BE2C (cell line): ENCODE results near the gene SMIM31.

Experiments
- DNase-seq: peaks from one replicate; pipeline ENCODE4 v3.0.0-alpha.2; 2020
- H3K27me3 ChIP-seq: fragments of 250-450 bp; sonication (Bioruptor Pico); 2 replicates; pipeline ENCODE4 v1.5.1; 2020; ENCODE audit warnings: mild to moderate bottlenecking
- H3K36me3 ChIP-seq: fragments of 250-450 bp; sonication (Bioruptor Pico); 2 replicates; pipeline ENCODE4 v1.5.1; 2020; ENCODE audit warnings: mild to moderate bottlenecking
- H3K4me1 ChIP-seq: fragments of 250-450 bp; sonication (Bioruptor Pico); 2 replicates; pipeline ENCODE4 v1.5.1; 2020
- H3K4me3 ChIP-seq: 2 replicates; pipeline ENCODE4 v1.5.1; 2011; ENCODE audit warnings: low read depth, low read length
- H3K9me3 ChIP-seq: fragments of 250-450 bp; sonication (Bioruptor Pico); 2 replicates; pipeline ENCODE4 v1.5.1; 2020
- CTCF ChIP-seq: IDR thresholded peaks from 2 replicates; pipeline ENCODE4 v1.5.1; 2012; ENCODE audit warnings: mild to moderate bottlenecking, low read depth, low read length

The SMIM31 gene

DNA sequence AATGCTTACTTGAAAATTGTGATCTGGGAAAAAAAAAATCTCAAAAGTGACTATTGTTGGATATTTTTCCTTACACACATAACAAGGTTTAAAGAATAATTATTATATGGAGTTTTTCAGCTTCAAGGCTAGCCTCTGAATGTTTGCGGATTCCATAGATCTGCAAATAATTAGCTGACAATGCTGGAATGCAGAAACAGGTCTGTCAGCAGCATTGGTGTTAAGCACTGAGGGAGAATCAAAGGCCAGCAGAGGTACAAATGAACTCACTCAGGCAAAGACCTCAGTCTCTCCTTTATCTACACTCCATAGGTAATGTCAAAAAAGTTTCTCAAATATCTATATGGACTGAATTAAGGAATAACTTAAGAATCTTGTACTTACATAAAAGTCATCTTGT, 35.1 kb downstream of the SMIM31 start:
- H3K27me3 ChIP-seq = no peaks in the 10 kb centered on the region
- H3K9me3 ChIP-seq = no peaks in the 10 kb centered on the region
- no peak for TF ChIP-seq CTCF
- DNase-seq = no peak
- no peaks in the 10 kb centered on the region for H3K4me1 ChIP-seq
- H3K36me3 ChIP-seq = no peaks in the 10 kb centered on the region
- no peak overlapping the region for H3K4me3 ChIP-seq

- H3K4me3 ChIP-seq = no peak overlapping the region
- no peak for DNase-seq
- TF ChIP-seq CTCF = no peak
- H3K36me3 ChIP-seq = no peaks in the 10 kb centered on the region
- no peaks in the 10 kb centered on the region for H3K9me3 ChIP-seq
- H3K27me3 ChIP-seq = no peaks in the 10 kb centered on the region
- no peaks in the 10 kb centered on the region for H3K4me1 ChIP-seq
Observed at GRCh38 chr4:164790249-164790648, 36.3 kb downstream of the SMIM31 start.

- TF ChIP-seq CTCF = no peak
- Histone ChIP-seq H3K36me3 (no peaks in the 10 kb centered on the region), H3K27me3 (no peaks in the 10 kb centered on the region), H3K4me1 (no peaks in the 10 kb centered on the region), H3K4me3 (no peak overlapping the region), H3K9me3 (no peaks in the 10 kb centered on the region)
- DNase-seq = no peak
Observed at GRCh38 chr4:164799410-164799809, 45.5 kb downstream of the SMIM31 start.

GRCh38 chr4:164800786-164801185, 46.9 kb downstream of the SMIM31 start:
- H3K4me1 ChIP-seq = no peaks in the 10 kb centered on the region

DNA sequence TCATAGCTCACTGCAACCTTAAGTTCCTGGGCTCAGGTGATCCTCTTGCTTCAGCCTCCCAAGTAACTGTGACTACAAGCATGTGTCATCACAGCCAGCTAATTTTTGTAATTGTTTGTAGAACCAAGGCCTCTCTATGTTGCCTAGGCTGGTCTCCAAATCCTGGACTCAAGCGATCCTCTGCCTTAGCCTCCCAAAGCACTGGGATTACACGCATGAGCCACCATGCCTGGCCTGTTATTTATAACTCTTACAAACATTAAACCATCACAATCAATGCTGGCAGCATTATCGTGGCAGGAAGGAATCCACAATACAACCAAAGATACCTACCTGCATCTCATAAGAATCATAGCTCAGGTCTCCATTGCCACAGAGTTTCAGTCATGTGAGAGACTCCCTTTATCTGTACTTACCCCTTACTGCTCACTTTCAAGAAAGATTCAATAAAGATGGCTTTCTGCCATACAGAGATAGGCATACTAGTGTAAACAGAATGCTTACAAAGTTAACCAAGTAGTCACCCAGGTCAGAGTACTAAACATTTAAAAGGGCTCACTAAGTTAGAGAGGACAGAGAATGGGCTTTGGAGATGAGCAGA, 48.5 kb downstream of the SMIM31 start:
- Histone ChIP-seq H3K4me1 (no peaks in the 10 kb centered on the region), H3K9me3 (no peaks in the 10 kb centered on the region), H3K27me3 (no peaks in the 10 kb centered on the region), H3K36me3 (no peaks in the 10 kb centered on the region), H3K4me3 (no peak overlapping the region)
- DNase-seq = no peak
- TF ChIP-seq CTCF = no peak

More at GRCh38 chr4:164800786-164801185, 46.9 kb downstream of the SMIM31 start:
- no peaks in the 10 kb centered on the region for H3K27me3 ChIP-seq
- no peak for TF ChIP-seq CTCF
- no peak for DNase-seq
- no peaks in the 10 kb centered on the region for H3K36me3 ChIP-seq
- H3K4me3 ChIP-seq = no peak overlapping the region
- H3K9me3 ChIP-seq = no peaks in the 10 kb centered on the region

GRCh38 chr4:164803702-164804101, 49.8 kb downstream of the SMIM31 start:
- no peaks in the 10 kb centered on the region for H3K27me3 ChIP-seq
- no peaks in the 10 kb centered on the region for H3K36me3 ChIP-seq
- H3K9me3 ChIP-seq = no peaks in the 10 kb centered on the region
- H3K4me1 ChIP-seq = no peaks in the 10 kb centered on the region
- no peak for DNase-seq
- H3K4me3 ChIP-seq = no peak overlapping the region
- no peak for TF ChIP-seq CTCF
